OCI-LY7 (cell line): ENCODE data around the gene SH3PXD2A.

ENCODE experiments used
- EZH2phosphoT487 ChIP-seq: fragments of 200-600 bp; sonication (generic); IDR thresholded peaks from 2 replicates; pipeline ENCODE4 v1.6.1; 2018; ENCODE audit warnings: low read depth, borderline replicate concordance, mild to moderate bottlenecking, mixed run types, antibody characterized with exemption, low read length, moderate library complexity, mixed read lengths
- TF ChIP-seq, protein P1 (sequence below): fragments of 200-600 bp; sonication (generic); conservative IDR thresholded peaks from 2 replicates; pipeline ENCODE4 v1.5.1; 2014; ENCODE audit warnings: mild to moderate bottlenecking, antibody characterized with exemption, low read length, moderate library complexity, mixed read lengths

DNA sequence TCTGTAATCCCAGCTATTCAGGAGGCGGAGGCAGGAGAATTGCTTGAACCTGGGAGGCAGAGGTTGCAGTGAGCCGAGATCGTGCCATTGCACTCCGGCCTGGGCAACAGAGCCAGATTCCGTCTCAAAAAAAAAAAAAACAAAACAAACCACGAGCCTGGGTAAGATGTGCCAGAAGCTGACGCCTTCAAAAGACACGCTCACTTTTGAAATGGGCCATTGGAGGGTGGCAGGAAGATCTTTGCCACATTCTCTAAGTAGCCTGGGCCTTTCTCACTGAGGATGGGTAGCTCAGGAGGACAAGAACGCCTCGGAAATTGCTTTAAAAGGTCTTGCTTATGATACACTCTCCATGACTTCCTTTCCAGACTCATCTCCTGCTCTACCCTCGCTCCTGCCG, 172.7 kb downstream of the SH3PXD2A start:
- TF ChIP-seq, protein P1, sequence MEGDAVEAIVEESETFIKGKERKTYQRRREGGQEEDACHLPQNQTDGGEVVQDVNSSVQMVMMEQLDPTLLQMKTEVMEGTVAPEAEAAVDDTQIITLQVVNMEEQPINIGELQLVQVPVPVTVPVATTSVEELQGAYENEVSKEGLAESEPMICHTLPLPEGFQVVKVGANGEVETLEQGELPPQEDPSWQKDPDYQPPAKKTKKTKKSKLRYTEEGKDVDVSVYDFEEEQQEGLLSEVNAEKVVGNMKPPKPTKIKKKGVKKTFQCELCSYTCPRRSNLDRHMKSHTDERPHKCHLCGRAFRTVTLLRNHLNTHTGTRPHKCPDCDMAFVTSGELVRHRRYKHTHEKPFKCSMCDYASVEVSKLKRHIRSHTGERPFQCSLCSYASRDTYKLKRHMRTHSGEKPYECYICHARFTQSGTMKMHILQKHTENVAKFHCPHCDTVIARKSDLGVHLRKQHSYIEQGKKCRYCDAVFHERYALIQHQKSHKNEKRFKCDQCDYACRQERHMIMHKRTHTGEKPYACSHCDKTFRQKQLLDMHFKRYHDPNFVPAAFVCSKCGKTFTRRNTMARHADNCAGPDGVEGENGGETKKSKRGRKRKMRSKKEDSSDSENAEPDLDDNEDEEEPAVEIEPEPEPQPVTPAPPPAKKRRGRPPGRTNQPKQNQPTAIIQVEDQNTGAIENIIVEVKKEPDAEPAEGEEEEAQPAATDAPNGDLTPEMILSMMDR, result no peak
- no peak for TF ChIP-seq EZH2phosphoT487
